ENCODE measurements around the gene GYPC. TPM values are rescaled to one million over a fixed set of nuclear protein-coding genes. Genes with fewer than 3 reads are reported as not detected.

Gene GYPC
- total RNA-seq, 2 donors from 2014 or later, result 73.7 to 86.2 TPM

Other genes with a start within 250 kb of the GYPC start
- not detected for gene TEX51, start 242.7 kb downstream of the GYPC start, total RNA-seq

All from T-helper 17 cell (primary cell).